HG03442 (cell line): Measurements from ENCODE around the gene AIRE.
"Not testable (repeated sequence)": the region's sequence is repeated elsewhere in the genome, so short reads cannot be mapped to it uniquely, and the experiment has no call there.

Experiments
- ATAC-seq: cut with Tn5 transposase; IDR thresholded peaks from one replicate; pipeline ENCODE4 v1.9.1; 2021; ENCODE audit warnings: mild to moderate bottlenecking, moderate library complexity; ENCODE audit not compliant: unreplicated experiment

Gene AIRE

DNA sequence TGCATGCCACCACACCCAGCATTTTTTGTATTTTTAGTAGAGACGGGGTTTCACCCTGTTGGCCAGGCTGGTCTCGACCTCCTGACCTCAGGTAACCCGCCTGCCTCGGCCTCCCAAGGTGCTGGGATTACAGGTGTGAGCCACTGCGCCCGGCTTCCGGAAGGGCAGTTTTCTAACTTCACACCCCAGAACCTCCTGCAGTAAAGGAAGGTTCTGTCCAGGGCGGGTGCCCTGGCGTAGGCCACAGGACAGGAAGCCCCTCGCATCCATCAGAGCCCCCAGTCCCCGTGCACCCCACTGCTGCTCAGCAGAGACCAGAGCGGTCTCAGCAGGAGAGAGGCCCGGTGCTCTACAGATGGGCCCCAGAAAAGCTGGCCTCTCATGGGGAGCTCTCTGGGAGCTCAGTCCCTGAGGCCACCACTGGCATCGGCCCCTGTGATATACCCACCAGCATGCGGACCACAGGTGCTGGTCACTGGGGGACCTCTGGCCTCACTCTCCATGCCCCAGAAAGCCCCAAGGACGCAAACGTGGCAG, 19.9 kb upstream of the AIRE start:
- ATAC-seq = no peak

DNA sequence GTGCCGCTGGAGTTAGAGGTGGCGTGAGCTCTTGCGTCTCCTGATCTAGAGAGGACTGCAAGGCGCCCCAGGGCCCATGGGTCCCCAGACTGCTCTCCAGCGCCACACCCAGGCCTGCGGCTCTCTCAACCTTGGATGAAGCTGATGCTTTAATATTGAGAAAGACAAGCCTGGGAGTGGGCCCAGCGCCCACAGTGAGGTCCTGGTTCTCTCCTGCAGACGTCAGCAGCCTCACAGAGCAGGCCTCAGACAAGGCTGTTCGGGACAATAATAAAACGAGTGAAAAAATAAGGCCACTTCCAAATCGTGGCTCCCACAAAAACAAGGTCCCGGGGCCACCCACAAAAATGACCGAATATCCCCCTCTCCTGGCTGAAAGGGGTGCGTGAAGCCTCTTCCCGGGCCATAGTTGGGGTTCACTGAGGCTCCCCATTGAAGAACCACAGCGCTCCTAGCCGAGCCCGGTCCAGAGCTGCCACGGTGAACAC, 18.0 kb upstream of the AIRE start:
- no peak for ATAC-seq

DNA sequence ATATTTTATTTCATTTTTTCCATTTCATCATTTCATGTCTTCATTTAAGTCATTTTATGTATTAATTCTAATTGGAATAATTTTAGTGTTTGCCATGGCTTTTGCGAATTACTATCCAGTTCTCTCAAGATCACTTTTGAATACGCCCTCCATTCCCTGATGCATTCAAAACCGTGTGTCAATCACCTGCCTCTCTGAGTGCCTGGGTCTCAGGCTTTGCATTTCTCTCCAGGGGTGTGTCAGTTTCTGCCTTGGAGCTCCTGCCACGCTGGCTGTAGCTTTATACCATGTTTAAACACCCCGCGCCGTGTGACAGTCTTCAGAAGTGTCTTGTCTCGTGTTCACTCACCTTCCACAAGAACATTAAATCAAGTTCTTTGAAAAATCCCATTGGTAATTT, 16.6 kb upstream of the AIRE start:
- ATAC-seq = no peak

DNA sequence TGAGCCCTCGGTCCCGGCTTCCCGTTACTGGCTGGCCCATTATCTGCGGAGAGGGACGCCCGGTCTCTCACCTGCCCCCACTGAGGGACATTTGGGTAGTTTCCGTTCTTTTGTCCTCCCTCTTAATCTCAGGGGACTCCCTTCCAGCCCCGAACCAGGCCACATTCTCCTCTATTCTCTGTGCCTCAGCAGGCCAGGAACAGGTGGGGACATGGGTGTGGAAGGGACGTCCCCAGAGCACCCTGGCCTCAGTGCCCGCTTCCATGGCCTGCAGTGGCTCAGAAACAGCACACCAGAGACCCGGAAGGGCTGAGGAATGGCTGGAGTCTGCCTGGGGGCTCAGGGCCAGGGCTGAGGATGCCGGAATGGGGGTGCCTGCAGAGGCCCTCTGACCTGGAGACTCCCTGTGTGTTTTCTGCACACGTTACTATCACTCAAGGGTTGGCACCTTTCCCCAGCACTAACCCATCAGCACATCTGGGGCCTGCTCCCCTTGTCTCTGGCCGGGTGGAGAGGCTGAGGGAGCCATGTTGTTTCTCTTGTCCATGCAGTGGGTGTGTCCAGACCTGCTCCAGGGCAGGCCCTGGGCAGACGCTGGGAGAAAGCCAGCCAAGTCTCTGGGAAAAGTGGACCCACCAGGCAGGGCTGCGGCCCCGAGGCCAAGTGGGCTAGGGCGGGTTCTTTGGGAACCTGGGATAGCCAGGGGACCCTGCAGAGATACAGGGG, 14.0 kb upstream of the AIRE start:
- ATAC-seq = no peak

DNA sequence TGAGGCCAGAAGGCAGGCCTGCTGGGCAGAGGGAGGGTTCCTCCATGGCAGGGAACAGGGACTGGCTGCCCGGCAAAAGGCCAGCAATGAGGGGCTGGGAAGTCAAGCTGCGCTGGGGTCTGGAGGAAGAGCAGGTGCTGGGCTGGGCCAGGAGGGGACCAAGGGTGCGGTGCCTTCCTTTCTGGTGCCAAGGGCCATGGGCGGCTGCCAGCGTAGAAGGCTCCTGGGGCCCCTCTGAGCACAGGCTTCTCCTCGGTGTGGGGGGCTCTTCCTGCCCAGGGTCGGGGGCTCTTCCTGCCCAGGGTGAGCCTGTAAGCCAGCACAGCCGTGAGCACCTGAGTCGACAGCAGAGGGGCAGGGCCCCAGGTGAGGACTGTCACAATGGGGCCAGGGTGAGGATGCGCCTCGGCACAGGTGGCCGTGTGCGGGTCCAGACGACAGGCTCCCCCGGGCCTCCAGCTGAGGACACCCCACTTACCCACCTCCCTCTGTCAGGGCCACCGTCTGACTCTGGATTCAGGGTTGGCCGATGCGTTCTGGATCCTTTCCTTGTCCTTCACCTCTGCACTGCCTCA, 13.3 kb upstream of the AIRE start:
- ATAC-seq = no peak

DNA sequence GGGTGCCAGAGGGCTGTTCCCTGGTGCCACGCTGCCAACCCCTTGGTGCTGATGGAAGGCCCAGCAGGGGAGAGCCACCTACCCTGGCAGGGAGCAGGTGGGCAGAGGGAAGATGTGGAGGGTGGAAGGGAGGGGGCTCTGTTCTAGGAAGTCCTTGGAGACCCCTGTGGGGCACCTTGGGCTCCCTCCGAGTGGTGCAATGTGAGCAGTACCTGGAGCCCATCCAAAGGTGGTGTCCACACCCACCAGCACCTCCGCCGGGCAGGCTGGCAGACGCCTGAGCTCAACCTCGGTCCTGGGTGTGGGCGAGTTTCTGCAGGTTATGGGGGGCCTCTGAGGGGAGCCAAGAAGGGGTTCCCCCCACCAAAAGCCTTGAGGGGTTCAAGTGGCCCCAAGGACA, 12.6 kb upstream of the AIRE start:
- ATAC-seq = no peak

DNA sequence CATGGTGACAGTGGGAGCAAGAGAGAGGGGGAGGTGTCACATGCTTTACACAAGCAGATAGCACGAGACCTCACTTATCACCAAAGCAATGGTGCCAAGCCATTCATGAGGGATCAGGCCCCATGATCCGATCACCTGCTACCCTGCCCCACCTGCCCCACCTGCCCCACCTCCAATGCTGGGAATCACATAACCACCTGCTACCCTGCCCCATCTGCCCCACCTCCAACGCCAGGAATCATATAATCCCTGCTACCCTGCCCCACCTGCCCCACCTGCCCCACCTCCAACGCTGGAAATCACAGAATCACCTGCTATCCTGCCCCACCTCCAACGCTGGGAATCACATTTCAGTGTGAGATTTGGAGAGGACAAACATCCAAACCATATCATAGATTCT, 10.6 kb upstream of the AIRE start:
- ATAC-seq = no peak

DNA sequence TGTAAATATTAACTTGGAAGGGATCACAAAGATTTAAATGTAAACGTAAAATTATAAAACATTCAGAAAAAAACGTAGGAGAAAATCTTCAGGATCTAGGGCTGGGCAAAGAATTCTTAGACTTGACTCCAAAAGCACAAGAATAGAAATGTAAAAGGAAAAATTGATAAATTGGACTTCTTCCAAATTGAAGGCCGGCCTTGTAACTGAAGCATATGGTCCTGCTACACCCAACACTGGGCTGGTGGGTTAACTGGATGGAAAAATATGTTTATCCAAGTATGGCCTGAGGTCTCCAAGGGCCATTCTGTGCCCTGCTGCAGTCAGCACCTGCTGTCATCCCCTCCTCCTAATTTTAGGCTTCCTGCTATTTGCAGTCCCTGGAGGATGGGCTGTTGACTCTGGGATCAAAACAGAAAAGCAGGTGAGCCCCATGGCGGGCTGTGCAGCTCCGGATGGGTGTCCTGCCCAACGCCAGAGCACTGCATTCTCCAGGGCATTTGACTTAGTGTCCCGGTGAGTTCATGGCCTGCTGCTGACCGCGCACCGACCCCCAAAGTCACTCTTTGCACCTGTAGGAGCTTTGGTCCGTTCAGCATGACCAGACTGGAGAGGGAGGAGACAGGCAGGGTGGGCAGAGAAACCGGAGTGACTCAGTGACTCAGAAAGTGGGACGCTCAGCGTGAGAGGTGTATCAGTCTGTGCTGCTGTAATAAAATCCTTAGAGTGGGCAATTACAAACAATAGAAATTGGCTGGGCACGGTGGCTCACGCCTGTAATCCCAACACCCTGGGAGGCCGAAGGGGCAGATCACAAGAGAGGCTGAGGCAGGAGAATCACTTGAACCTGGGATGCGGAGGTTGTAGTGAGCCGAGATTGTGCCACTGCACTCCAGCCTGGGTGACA, 6.1 kb upstream of the AIRE start:
- ATAC-seq = no peak

DNA sequence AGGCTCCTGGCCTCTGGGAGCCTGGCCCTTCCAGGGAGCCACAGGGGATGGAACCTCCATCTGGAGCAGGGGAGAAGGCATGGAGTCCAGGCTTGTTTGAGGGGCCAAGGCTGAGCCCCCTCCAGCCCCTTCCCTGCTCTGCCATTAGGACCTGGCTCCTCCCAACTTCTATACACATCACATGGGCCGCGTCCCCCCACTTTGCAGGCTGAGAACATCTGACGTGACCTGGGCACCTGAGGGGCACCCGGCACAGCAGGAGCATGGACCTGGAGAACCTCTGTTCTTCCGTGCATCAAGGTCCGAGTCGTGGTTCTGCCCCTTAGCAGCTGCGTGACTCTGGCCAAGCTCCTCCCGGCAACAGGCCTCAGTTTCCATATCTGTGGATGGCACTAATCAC, 3.9 kb upstream of the AIRE start:
- no peak for ATAC-seq

DNA sequence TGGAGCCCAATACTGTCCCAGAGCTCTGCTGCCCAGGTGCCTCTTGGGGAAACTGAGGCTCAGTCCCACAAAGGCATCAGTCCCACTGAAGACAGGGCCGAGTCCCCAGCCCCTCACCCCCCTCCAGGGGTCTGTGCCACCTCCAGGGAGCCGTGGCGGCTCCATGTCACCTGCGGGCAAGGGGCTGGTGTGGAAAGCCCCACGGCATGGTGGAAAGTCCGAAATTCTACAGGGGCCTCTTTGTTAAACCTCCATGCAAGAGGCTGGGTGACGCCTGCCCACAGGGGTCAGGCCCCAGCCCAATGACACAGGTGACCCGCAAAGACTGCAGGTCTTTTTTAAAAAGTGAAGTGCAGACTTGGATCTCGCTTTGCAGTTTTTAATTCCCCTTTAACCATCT, 3.3 kb upstream of the AIRE start:
- ATAC-seq = no peak

DNA sequence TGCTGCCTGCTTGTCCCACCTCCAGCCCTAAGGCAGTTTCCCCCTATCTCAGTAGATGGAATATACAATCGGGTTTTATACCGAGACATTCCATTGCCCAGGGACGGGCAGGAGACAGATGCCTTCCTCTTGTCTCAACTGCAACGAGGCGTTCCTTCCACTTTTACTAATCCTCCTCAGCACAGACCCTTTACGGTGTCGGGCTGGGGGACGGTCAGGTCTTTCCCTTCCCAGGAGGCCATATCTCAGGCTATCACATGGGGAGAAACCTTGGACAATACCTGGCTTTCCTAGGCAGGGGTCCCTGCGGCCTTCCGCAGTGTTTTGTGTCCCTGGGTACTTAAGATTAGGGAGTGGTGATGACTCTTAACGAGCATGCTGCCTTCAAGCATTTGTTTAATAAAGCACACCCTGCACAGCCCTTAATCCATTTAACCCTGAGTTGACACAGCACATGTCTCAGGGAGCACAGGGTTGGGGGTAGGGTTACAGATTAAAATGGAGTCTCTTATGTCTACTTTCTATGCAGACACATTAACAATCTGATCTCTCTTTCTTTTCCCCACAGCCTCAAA, 2.4 kb upstream of the AIRE start:
- ATAC-seq = not testable (repeated sequence)

DNA sequence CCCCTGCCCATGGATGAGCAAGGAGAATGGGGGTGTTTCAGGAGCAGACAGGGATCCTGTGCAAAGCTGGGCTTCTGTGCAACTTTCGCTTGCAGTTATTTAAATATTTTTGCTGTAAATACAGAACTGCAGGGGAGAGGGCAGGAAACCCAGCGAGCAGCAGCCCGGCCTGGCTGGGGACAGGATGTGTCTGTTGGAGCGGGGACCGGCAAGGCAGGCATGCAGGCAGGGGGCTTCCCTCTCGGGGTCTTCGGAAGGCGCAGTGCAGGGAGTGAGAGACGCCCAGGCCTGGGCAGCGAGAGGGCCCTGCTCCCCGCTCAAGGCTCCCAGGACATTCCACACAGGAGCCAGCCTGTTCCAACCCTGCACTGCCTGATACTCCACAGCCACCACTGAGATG, 1.7 kb upstream of the AIRE start:
- no peak for ATAC-seq

DNA sequence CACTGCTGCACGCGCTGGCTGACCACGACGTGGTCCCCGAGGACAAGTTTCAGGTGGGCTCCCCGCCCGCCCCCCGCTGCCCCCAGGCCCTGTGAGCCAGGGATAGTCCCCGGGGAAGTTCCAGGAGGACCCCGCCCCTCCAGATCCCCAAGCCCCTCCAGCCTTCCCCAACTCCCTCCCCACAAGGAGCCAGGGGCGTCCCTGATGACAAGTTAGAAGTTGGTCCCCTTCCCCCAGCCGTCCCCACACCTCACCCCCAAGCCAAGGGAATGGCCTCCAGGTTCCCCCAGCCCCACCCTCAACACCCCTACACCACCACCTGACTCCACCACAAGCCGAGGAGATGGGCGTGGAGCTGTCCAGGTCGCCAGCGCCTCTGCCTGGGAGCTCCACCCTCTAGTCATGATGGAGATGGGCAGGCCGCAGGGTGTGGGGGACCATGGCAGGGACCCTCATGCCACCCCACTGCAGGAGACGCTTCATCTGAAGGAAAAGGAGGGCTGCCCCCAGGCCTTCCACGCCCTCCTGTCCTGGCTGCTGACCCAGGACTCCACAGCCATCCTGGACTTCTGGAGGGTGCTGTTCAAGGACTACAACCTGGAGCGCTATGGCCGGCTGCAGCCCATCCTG, 525 bp downstream of the AIRE start:
- no peak for ATAC-seq

DNA sequence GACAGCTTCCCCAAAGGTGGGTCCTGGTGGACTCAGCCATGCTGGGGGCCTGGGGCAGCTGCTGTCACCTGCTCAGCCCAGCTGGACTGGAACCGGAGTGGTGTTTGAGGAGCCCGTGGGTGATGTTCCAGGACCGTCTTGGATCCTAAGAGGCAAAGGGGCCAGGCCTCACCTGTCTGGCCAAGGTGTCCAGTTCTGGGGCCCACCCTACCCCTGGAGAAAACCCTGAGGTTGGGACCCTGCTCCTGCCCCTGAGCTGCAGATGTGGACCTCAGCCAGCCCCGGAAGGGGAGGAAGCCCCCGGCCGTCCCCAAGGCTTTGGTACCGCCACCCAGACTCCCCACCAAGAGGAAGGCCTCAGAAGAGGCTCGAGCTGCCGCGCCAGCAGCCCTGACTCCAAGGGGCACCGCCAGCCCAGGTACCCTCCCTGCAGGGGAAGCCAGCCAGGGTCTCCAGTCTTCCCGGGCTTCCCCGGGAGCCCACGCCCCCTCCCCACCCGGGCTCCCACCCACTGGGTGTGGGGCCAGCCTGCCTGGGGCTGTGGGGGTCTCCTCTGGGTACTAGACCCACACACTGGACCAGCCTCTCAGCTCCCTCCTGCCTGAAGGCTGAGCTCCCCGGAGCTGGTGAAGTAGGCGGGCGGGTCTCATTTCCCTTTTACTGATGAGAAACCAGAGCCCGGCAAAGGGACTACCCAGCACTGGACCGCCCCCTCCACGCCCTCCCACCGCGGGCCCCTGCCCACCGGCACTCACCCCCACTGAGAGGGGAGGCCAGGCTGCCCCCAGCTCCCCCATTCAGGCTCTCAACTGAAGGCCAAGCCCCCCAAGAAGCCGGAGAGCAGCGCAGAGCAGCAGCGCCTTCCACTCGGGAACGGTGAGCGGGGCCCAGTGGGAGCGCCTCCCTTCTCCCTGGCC, 1.3 kb downstream of the AIRE start:
- no peak for ATAC-seq

DNA sequence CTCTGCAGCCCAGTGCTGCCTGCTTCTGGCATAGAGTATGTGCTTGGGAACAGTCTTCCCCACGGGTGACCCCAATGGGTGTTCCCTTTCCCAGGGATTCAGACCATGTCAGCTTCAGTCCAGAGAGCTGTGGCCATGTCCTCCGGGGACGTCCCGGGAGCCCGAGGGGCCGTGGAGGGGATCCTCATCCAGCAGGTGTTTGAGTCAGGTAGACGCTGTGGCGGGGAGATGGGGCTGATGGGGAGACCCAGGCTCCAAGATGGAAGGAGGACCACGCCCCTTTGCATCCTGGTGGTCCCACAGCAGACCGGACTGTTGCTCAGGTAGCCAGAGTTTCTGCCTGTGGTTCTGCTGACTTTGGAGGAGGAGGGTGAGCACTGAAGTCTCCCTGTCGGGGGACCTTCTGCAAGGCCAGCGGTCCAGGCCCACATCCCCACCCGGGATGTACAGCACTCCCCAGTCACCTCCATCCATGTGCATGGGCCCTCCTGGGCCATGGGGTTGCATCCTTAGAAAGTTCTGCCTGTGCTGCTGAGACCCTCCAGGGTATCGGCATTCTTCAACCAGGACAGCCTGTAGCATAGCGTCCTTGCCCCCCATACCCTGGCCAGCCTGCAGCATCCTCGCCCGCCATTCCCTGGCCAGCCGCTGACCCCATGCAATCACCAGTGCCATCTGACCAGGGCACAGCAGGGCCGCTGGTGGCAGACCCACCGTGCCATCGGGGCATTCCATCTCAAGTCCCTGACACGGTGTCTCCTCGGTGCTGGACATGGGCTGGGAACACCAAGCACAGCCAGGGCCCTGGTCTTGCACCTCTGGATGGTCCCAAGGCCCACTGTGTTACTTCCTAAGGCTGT, 2.8 kb downstream of the AIRE start:
- ATAC-seq = no peak

DNA sequence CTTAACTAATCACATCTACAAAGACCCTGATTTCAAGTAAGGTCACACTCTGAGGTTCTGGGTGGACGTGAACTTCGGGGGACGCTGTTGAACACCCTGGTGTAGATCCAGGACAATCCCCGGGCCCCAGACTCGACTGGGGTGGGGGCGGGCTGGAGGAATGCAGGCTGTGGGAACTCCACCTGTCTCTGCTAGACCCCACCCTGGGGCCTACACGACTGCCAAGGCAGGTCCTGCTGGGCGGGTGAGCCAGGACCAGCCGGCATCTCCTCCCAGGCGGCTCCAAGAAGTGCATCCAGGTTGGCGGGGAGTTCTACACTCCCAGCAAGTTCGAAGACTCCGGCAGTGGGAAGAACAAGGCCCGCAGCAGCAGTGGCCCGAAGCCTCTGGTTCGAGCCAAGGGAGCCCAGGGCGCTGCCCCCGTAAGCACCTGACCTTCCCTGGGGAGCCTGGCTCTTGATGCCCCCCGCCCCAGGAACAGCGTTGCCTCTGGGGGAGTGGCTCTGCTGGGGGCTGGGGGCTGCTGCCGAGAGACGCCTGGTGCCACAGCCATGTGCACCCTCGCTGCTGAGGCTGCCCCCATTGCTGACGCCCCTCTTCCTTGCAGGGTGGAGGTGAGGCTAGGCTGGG, 3.8 kb downstream of the AIRE start:
- ATAC-seq = no peak

DNA sequence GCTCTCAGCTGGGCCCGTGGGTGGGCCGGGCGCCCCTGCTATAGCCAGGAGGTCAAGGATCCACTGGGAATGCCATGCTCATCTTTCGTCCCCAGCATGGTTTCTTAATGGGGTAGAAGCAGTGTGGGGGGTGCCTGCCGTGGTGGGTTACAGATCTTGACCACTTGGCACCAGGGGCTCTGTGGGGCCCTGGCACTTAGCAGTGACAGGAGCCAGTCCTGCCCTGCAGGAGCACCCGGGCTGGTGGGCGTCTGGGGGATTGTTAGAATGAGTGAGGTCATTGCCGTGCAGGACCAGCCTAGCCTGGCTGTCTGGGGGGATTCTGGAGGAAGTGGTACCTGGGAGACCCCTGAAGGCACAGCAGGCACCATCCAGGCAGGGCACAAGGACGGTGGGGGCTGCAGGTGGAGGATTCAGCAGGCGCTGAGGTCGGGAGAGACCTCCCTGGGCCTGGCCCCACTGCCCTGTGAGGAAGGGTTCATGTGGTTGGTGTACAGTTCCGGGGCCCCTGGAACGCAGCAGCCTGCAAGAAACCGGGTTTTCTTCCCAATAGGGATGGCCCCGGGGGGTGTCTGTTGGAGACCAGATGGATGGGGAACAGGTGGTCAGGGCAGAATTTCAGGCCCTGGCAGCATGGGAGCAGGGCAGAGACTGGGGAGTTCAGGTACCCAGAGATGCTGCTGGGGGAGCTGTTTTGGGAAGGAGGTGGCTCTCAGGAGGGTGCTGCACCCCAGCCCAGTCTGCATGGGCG, 4.8 kb downstream of the AIRE start:
- no peak for ATAC-seq
